ENCODE measurements around the gene GFRAL.
"Not testable (repeated sequence)": the region's sequence is repeated elsewhere in the genome, so short reads cannot be mapped to it uniquely, and the experiment has no call there.

The GFRAL gene

GRCh38 chr6:55327169-55327568 lies at the start of gene GFRAL:
GFRAL (plus strand) TSS chr6:55327469; CDS start chr6:55327555, 86 bp downstream.
- DNase-seq (ENCODE audit: low read depth, low spot score): no peak

GRCh38 chr6:55277646-55278045 lies 49.6 kb upstream of the GFRAL start:
- DNase-seq (ENCODE audit: low read depth, low spot score): no peak

GRCh38 chr6:55281215-55281614 lies 46.1 kb upstream of the GFRAL start:
- no peak for DNase-seq (ENCODE audit: low read depth, low spot score)

GRCh38 chr6:55282115-55282514 lies 45.2 kb upstream of the GFRAL start:
- DNase-seq (ENCODE audit: low read depth, low spot score): no peak

GRCh38 chr6:55286824-55287223 lies 40.4 kb upstream of the GFRAL start:
- no peak for DNase-seq (ENCODE audit: low read depth, low spot score)

- no peak for DNase-seq (ENCODE audit: low read depth, low spot score)
Observed at GRCh38 chr6:55290736-55291135, 36.5 kb upstream of the GFRAL start.

GRCh38 chr6:55293116-55293515 lies 34.2 kb upstream of the GFRAL start:
- DNase-seq (ENCODE audit: low read depth, low spot score): no peak

GRCh38 chr6:55297214-55297613 lies 30.1 kb upstream of the GFRAL start:
- DNase-seq (ENCODE audit: low read depth, low spot score): not testable (repeated sequence)

GRCh38 chr6:55299286-55299985 lies 27.8 kb upstream of the GFRAL start:
- no peak for DNase-seq (ENCODE audit: low read depth, low spot score)

GRCh38 chr6:55304747-55305146 lies 22.5 kb upstream of the GFRAL start:
- no peak for DNase-seq (ENCODE audit: low read depth, low spot score)

- no peak for DNase-seq (ENCODE audit: low read depth, low spot score)
Observed at GRCh38 chr6:55319961-55320695, 7.1 kb upstream of the GFRAL start.

- DNase-seq (ENCODE audit: low read depth, low spot score): no peak
Observed at GRCh38 chr6:55320696-55321086, 6.6 kb upstream of the GFRAL start.

- no peak for DNase-seq (ENCODE audit: low read depth, low spot score)
Observed at GRCh38 chr6:55377150-55377549, 49.9 kb downstream of the GFRAL start.

GRCh38 chr6:55379471-55379870 lies 52.2 kb downstream of the GFRAL start:
- DNase-seq (ENCODE audit: low read depth, low spot score): no peak

- no peak for DNase-seq (ENCODE audit: low read depth, low spot score)
Observed at GRCh38 chr6:55379895-55380294, 52.6 kb downstream of the GFRAL start.

- no peak for DNase-seq (ENCODE audit: low read depth, low spot score)
Observed at GRCh38 chr6:55388211-55388610, 60.9 kb downstream of the GFRAL start.

GRCh38 chr6:55395871-55396270 lies 68.6 kb downstream of the GFRAL start:
- no peak for DNase-seq (ENCODE audit: low read depth, low spot score)

- no peak for DNase-seq (ENCODE audit: low read depth, low spot score)
Observed at GRCh38 chr6:55397986-55398385, 70.7 kb downstream of the GFRAL start.

GRCh38 chr6:55399351-55399750 lies 72.1 kb downstream of the GFRAL start:
- no peak for DNase-seq (ENCODE audit: low read depth, low spot score)

GRCh38 chr6:55405474-55406235 lies 78.4 kb downstream of the GFRAL start:
- no peak for DNase-seq (ENCODE audit: low read depth, low spot score)

- DNase-seq (ENCODE audit: low read depth, low spot score): no peak
Observed at GRCh38 chr6:55410674-55411073, 83.4 kb downstream of the GFRAL start.

GRCh38 chr6:55423933-55424332 lies 96.7 kb downstream of the GFRAL start:
- no peak for DNase-seq (ENCODE audit: low read depth, low spot score)

Data from activated CD4-positive, CD25-positive, alpha-beta regulatory T cell treated with anti-CD3 and anti-CD28 coated beads, Interleukin-2, amount 50 U/mL, for 16 hours (primary cell).